ENCODE results near the gene SASH1. TPM values are rescaled to one million over a fixed set of nuclear protein-coding genes. Genes with fewer than 3 reads are reported as not detected.

The SASH1 gene
- total and polyA plus RNA-seq, 9 donors = 8.6 to 35.2 (median 18.2) TPM

DNA sequence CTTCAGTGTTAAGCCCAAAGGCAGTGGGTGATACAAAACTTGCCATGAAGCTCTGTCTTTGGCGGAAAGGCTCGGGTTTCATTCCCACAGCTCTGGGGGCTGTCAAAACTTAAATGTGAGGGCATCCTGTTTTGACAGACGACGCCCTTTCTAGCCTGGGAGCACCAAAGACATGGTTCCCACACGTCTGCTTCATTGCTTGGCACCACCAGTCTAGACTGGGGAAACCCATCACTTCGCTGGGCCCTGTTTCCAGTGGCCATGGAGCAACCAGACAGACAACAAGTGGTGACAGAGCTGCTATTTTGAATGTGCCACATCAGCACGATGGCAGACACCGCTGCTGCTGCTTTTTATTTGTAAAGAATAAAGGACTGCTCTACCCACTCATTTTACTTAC is 127.5 kb downstream of the SASH1 start:
- WGBS, 3 donors = 86 to 89% (median 88%) methylated on average over 8 of the region's 8 CpGs
- TF ChIP-seq EP300 (IDR thresholded peaks at IDR 0.05) = no peak
- no peak for TF ChIP-seq POLR2A (IDR thresholded peaks at IDR 0.05)
- TF ChIP-seq, protein P1, sequence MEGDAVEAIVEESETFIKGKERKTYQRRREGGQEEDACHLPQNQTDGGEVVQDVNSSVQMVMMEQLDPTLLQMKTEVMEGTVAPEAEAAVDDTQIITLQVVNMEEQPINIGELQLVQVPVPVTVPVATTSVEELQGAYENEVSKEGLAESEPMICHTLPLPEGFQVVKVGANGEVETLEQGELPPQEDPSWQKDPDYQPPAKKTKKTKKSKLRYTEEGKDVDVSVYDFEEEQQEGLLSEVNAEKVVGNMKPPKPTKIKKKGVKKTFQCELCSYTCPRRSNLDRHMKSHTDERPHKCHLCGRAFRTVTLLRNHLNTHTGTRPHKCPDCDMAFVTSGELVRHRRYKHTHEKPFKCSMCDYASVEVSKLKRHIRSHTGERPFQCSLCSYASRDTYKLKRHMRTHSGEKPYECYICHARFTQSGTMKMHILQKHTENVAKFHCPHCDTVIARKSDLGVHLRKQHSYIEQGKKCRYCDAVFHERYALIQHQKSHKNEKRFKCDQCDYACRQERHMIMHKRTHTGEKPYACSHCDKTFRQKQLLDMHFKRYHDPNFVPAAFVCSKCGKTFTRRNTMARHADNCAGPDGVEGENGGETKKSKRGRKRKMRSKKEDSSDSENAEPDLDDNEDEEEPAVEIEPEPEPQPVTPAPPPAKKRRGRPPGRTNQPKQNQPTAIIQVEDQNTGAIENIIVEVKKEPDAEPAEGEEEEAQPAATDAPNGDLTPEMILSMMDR (IDR thresholded peaks at IDR 0.05) = no peak
- H3K36me3 ChIP-seq = no peaks in the 10 kb centered on the region
- no peaks in the 10 kb centered on the region for H3K27me3 ChIP-seq
- peaks cover 1% of the 10 kb centered on the region for H3K4me1 ChIP-seq (ENCODE audit: insufficient read depth)
- no peak overlapping the region for H3K4me3 ChIP-seq
- no peaks in the 10 kb centered on the region for H3K9me3 ChIP-seq
- no peak for DNase-seq
- no peak overlapping the region for H3K27ac ChIP-seq
- intact Hi-C loops (cut with DNase I) = no loop called here

DNA sequence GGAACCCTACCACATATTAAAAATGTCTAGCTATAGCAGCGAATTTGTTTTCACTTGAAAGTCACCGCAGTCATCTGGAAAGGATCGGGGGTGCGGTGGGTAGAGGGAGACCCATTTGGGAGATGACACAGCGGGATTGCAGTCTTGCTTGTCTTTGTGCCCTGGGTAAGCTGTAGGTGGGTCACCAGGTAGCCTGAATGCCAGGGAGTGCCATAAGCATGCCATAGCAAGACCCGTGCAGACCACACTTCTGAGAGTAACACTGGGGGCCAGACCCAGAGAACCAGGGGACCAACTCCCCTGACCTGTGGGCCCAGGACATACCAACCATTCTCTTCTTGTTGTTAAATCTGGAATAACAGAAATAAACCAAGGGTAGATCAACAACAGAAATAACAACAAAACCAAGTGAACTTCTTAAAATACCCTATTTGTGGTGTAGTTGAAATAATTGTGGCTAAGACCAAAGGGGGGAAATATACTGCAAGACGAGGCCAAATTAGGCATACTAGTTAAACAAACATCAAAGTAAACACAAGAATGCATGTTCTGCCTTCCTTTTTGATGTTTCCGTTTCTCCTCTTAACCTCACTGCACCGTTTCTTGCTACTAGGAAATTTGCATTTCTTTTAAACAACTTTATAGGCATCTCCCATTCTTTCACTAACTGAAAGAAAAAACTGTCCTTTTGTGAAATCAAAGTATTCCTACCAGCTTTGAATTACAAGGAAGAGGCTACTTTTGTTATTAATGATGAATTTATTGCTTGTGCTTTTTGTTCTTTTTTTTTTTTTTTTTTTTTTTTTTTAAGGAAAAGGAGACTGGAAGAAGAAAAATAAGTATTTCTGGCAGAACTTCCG is 128.2 kb downstream of the SASH1 start:
- H3K4me1 ChIP-seq (ENCODE audit: insufficient read depth) = peaks cover 1% of the 10 kb centered on the region
- intact Hi-C loops (cut with DNase I) = no loop called here
- H3K36me3 ChIP-seq = no peaks in the 10 kb centered on the region
- no peaks in the 10 kb centered on the region for H3K27me3 ChIP-seq
- no peak overlapping the region for H3K27ac ChIP-seq
- H3K9me3 ChIP-seq = no peaks in the 10 kb centered on the region
- DNase-seq = no peak
- WGBS, 3 donors = 88 to 92% (median 90%) methylated on average over 10 of the region's 10 CpGs
- TF ChIP-seq, protein P1 (IDR thresholded peaks at IDR 0.05) = no peak
- no peak for TF ChIP-seq EP300 (IDR thresholded peaks at IDR 0.05)
- no peak for TF ChIP-seq POLR2A (IDR thresholded peaks at IDR 0.05)
- no peak overlapping the region for H3K4me3 ChIP-seq

DNA sequence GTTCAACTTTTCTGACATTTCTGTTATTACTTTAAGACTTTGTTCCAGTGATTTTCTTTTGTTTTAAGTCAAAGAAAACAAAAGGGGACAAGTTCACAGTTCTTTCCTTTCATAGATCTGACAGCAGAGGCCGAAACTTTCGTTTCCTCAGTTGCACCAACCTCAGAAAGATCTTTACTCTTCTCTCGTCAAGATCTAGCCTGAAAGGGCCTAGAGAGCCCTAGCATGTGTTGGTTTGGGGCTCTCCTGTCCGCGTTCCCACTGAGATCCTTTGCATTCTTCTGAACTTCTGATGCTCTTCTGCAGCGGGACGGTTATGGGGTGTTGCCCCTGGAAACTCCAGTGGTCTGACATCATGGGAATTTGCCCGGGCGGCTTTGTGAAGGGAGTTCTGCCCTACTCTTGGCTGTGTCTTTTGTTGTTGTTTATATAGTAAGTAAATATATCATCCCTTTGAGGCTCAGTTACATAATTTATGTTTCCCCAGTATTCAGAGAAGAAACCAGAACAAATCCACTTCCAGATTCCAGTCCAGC is 129.1 kb downstream of the SASH1 start:
- WGBS, 3 donors = 44 to 58% (median 48%) methylated on average over 9 of the region's 9 CpGs
- TF ChIP-seq, protein P1 (IDR thresholded peaks at IDR 0.05) = no peak
- TF ChIP-seq EP300 (IDR thresholded peaks at IDR 0.05) (no peak), POLR2A (IDR thresholded peaks at IDR 0.05) (no peak)
- H3K27ac ChIP-seq = no peak overlapping the region
- H3K27me3 ChIP-seq = no peaks in the 10 kb centered on the region
- intact Hi-C loops (cut with DNase I) = no loop called here
- H3K36me3 ChIP-seq = no peaks in the 10 kb centered on the region
- DNase-seq = no peak
- H3K4me1 ChIP-seq (ENCODE audit: insufficient read depth) = no peaks in the 10 kb centered on the region
- H3K9me3 ChIP-seq = no peaks in the 10 kb centered on the region
- H3K4me3 ChIP-seq = no peak overlapping the region

DNA sequence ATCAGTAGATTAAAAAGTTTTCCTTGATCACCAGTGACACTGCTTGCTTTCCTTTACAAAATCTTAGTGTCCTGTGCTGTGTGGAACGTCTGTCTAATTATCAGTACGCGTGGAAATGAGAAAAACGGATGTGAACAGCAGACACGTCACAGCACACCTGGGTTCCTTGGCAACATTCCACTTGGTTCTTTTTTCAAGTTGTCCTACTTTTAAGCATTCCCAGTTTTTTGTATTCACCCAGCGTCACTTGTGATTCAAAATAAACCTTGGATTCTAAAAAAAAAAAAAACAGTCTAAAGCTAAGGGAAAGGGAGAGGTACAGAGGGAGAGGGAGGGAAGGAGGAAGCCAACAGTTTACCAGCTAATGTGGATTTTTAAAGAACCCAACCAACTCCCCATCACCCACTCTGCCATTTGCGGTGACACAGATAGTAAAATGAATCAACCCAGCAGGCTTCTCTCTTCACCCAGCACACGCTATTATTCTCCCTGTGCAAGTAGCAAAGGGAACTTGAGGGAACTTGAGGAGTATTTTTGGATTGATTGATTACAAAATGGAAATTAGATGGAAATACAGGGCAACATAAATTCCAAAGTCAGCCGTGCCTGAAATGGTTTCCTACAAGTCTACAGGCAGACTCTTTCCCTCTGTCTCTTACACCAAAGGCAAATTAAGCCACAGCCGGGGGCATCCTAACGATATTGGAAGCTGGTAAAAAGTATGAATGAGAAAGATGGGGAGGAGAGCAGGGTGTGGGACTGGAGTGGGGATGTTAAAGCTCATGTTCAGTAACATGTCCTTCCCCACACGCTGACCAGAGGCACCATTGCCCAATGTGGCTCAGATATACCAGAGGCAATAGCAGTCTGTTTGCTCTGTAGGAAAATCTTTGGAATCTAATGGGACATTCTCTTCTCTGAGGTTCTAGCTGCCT is 129.8 kb downstream of the SASH1 start:
- no peaks in the 10 kb centered on the region for H3K27me3 ChIP-seq
- no peaks in the 10 kb centered on the region for H3K9me3 ChIP-seq
- DNase-seq = no peak
- no peak overlapping the region for H3K4me3 ChIP-seq
- TF ChIP-seq EP300 (IDR thresholded peaks at IDR 0.05) = no peak
- TF ChIP-seq, protein P1 (IDR thresholded peaks at IDR 0.05) = no peak
- no peak for TF ChIP-seq POLR2A (IDR thresholded peaks at IDR 0.05)
- no peaks in the 10 kb centered on the region for H3K4me1 ChIP-seq (ENCODE audit: insufficient read depth)
- 57 to 64% (median 62%) methylated on average over 12 of the region's 12 CpGs for WGBS, 3 donors
- no peak overlapping the region for H3K27ac ChIP-seq
- H3K36me3 ChIP-seq = no peaks in the 10 kb centered on the region
- intact Hi-C loops (cut with DNase I) = no loop called here

All from ovary (tissue), 9 donors.